Kidney epithelial cell (primary cell): ENCODE measurements around the gene SAMD4A. TPM values are rescaled to one million over a fixed set of nuclear protein-coding genes. Genes with fewer than 3 reads are reported as not detected.

Source experiments
- DNase-seq: peaks from one replicate; pipeline ENCODE4 v3.0.0-alpha.2; 2010; ENCODE audit warnings: low read depth
- H3K27me3 ChIP-seq: 2 replicates; pipeline ENCODE4 v1.6.0; 2011; ENCODE audit warnings: low read length; ENCODE audit not compliant: control insufficient read depth, insufficient read depth
- H3K36me3 ChIP-seq: 2 replicates; pipeline ENCODE4 v1.5.1; 2011; ENCODE audit warnings: low read length; ENCODE audit not compliant: control insufficient read depth, insufficient read depth
- H3K4me3 ChIP-seq: 2 replicates; pipeline ENCODE4 v1.5.1; 2011; ENCODE audit warnings: low read depth, mild to moderate bottlenecking, control low read depth, low read length
- CTCF ChIP-seq: IDR thresholded peaks from 2 replicates; pipeline ENCODE4 v1.5.1; 2011; ENCODE audit warnings: mild to moderate bottlenecking, moderate library complexity, low read length, control low read depth, inconsistent platforms; ENCODE audit not compliant: insufficient read depth, poor library complexity, severe bottlenecking
- total RNA-seq: library from RNA; depleted of rRNA; stranded (reverse); fragments of >200 nt; gene quantifications from 2 replicates; pipeline ENCODE4 v1.2.3, GENCODE V29; 2015

The SAMD4A gene
- total RNA-seq, 1 donor from 2014 or later: 14.5 TPM

DNA sequence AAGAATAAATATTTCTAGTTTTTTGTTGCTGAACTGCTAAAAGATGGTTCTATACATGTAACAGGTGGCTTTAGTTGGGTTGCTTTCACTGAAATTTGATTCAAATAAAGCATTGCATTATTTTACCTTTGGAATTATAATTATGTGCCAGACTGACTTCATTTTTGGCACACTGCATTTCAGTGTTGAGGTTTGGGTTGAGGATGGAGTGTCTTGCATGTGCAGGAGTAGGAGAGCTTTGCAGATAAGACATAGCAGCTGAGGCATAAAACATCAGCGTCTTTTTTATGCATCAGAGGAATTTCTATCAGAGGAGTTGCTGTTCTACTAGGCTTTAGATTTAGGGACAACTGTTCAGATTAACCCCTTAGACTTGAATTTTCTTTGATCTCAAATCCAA lies 17.2 kb downstream of the SAMD4A start:
- TF ChIP-seq CTCF: no peak
- Histone ChIP-seq H3K27me3 (no peaks in the 10 kb centered on the region), H3K36me3 (no peaks in the 10 kb centered on the region), H3K4me3 (no peak overlapping the region)
- no peak for DNase-seq

GRCh38 chr14:54585214-54585613 lies 18.3 kb downstream of the SAMD4A start:
- DNase-seq: no peak
- Histone ChIP-seq H3K27me3 (no peaks in the 10 kb centered on the region), H3K36me3 (no peaks in the 10 kb centered on the region), H3K4me3 (no peak overlapping the region)
- no peak for TF ChIP-seq CTCF

- DNase-seq: no peak
- TF ChIP-seq CTCF: no peak
- H3K4me3 ChIP-seq: no peak overlapping the region
- H3K27me3 ChIP-seq: no peaks in the 10 kb centered on the region
- no peaks in the 10 kb centered on the region for H3K36me3 ChIP-seq
Observed at GRCh38 chr14:54589076-54589475, 22.1 kb downstream of the SAMD4A start.

DNA sequence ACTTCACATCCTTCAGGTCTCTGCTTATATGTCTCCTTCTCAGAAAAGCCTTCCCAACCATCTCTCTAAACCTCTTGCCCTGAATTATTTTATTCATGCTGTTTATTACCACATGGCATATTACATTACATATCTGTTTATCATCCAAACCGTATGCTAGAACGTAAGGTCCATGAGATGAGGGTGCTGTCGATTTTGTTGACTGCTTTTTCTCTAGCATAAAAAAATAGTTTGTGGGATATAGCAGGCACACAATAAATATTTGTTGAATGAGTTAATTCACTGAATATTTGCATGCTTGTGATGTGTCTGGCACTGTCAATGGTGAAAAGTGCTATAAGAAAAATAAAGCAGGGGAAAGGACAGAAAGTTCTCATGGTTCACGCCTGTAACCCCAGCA lies 22.9 kb downstream of the SAMD4A start:
- no peak overlapping the region for H3K4me3 ChIP-seq
- DNase-seq: no peak
- H3K36me3 ChIP-seq: no peaks in the 10 kb centered on the region
- no peak for TF ChIP-seq CTCF
- H3K27me3 ChIP-seq: no peaks in the 10 kb centered on the region

DNA sequence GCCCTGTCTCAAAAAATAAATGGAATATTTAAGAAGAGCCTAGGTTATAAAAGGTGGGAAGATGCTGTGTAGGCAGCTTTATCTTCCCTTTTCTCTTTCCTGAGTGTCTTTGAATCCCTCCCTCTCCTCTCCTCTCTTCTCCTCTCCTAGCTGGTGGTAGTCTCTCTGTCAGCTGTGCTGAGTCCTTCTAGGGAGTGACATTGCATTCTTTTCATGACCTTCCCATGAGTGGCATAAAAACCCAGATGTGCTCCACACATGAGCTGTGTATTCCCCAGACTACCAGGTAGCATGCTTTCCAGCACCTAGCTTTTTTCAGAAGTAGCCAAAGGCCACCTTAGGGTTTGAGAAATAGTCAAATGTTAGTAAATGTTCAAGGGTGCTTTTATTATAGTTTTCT lies 23.6 kb downstream of the SAMD4A start:
- no peak for TF ChIP-seq CTCF
- Histone ChIP-seq H3K36me3 (no peaks in the 10 kb centered on the region), H3K4me3 (no peak overlapping the region), H3K27me3 (no peaks in the 10 kb centered on the region)
- DNase-seq: no peak

- no peak for TF ChIP-seq CTCF
- no peak for DNase-seq
- no peaks in the 10 kb centered on the region for H3K36me3 ChIP-seq
Observed at GRCh38 chr14:54591461-54591860, 24.5 kb downstream of the SAMD4A start.

More at GRCh38 chr14:54591461-54591860, 24.5 kb downstream of the SAMD4A start:
- Histone ChIP-seq H3K4me3 (no peak overlapping the region), H3K27me3 (no peaks in the 10 kb centered on the region)
